Mesenchymal stem cell (in vitro differentiated cells and primary cell): ENCODE measurements around the gene DDX39B.

Experiments
- DNase-seq: peaks from one replicate; pipeline ENCODE4 v3.0.0-alpha.2; 2013
- H2AFZ ChIP-seq: one replicate; pipeline ENCODE4 v1.6.1; 2013; ENCODE audit warnings: low read depth, mild to moderate bottlenecking, control low read depth, inconsistent platforms, low read length, moderate library complexity
- H2AK5ac ChIP-seq: 2 replicates; pipeline ENCODE4 v1.6.1; 2013; ENCODE audit warnings: low read length, moderate library complexity, mild to moderate bottlenecking, inconsistent platforms; ENCODE audit not compliant: severe bottlenecking
- H2BK120ac ChIP-seq: one replicate; pipeline ENCODE4 v1.6.1; 2013; ENCODE audit warnings: low read depth, mild to moderate bottlenecking, inconsistent platforms, low read length, moderate library complexity
- H2BK12ac ChIP-seq, 2 experiments: one replicate each; pipeline ENCODE4 v1.6.1; 2013; ENCODE audit warnings: inconsistent platforms in 2 of 2, low read length in 2 of 2, mild to moderate bottlenecking in 2 of 2, moderate library complexity in 2 of 2, control low read depth in 1 of 2
- H2BK15ac ChIP-seq: one replicate; pipeline ENCODE4 v1.6.1; 2013; ENCODE audit warnings: mild to moderate bottlenecking, low read depth, inconsistent platforms; ENCODE audit not compliant: poor library complexity, severe bottlenecking
- H2BK5ac ChIP-seq: 2 replicates; pipeline ENCODE4 v1.6.1; 2013; ENCODE audit warnings: low read depth, mild to moderate bottlenecking, low read length, control low read depth, inconsistent platforms; ENCODE audit not compliant: poor library complexity, severe bottlenecking
- H3K14ac ChIP-seq, 2 experiments: one replicate each; pipeline ENCODE4 v1.6.1; 2013; ENCODE audit warnings: inconsistent platforms in 2 of 2, low read length in 2 of 2, control low read depth in 1 of 2, mild to moderate bottlenecking in 1 of 2, moderate library complexity in 1 of 2
- H3K18ac ChIP-seq, 2 experiments: one replicate each; pipeline ENCODE4 v1.6.1; 2013; ENCODE audit warnings: inconsistent platforms in 2 of 2, low read length in 2 of 2, control low read depth in 1 of 2, low read depth in 1 of 2, mild to moderate bottlenecking in 1 of 2
- H3K23ac ChIP-seq, 2 experiments: one replicate each; pipeline ENCODE4 v1.6.1; 2013; ENCODE audit warnings: inconsistent platforms in 2 of 2, low read length in 2 of 2, mild to moderate bottlenecking in 2 of 2, moderate library complexity in 2 of 2, control low read depth in 1 of 2
- H3K27ac ChIP-seq: 2 replicates; pipeline ENCODE4 v1.5.1; 2013; ENCODE audit warnings: mild to moderate bottlenecking, moderate library complexity, low read length, control low read depth, inconsistent platforms; ENCODE audit not compliant: poor library complexity, severe bottlenecking
- H3K27me3 ChIP-seq, 2 experiments: 2 replicates each; pipeline versions ENCODE4 v1.6.1 to v1.7.0; 2013; ENCODE audit warnings: low read length in 2 of 2, mild to moderate bottlenecking in 2 of 2, moderate library complexity in 2 of 2, control low read depth in 1 of 2, inconsistent platforms in 1 of 2; ENCODE audit not compliant: control insufficient read depth in 1 of 2, insufficient read depth in 1 of 2
- H3K36me3 ChIP-seq, 2 experiments: 2 replicates each; pipeline versions ENCODE4 v1.6.1 to v1.7.0; 2013; ENCODE audit warnings: low read length in 2 of 2, control low read depth in 1 of 2, inconsistent platforms in 1 of 2, low read depth in 1 of 2, mild to moderate bottlenecking in 1 of 2; ENCODE audit not compliant: insufficient read depth in 2 of 2, control insufficient read depth in 1 of 2
- H3K4ac ChIP-seq, 2 experiments: one replicate each; pipeline ENCODE4 v1.6.1; 2013; ENCODE audit warnings: inconsistent platforms in 2 of 2, low read length in 2 of 2, mild to moderate bottlenecking in 2 of 2, moderate library complexity in 2 of 2, control low read depth in 1 of 2, low read depth in 1 of 2
- H3K4me1 ChIP-seq: 2 replicates; pipeline ENCODE4 v1.6.1; 2013; ENCODE audit warnings: low read depth, low read length, control low read depth; ENCODE audit not compliant: control insufficient read depth, insufficient read depth
- H3K4me2 ChIP-seq: 2 replicates; pipeline ENCODE4 v1.6.1; 2013; ENCODE audit warnings: low read length, mild to moderate bottlenecking, inconsistent platforms; ENCODE audit not compliant: poor library complexity, severe bottlenecking
- H3K4me3 ChIP-seq, 2 experiments: 2 replicates each; pipeline versions ENCODE4 v1.5.1 to v1.7.0; 2013; ENCODE audit warnings: low read length in 2 of 2, mild to moderate bottlenecking in 2 of 2, control low read depth in 1 of 2, low read depth in 1 of 2; ENCODE audit not compliant: insufficient read depth in 1 of 2
- H3K79me1 ChIP-seq: replicated peaks from 2 replicates; pipeline ENCODE4 v1.6.1; 2013; ENCODE audit warnings: mild to moderate bottlenecking, control low read depth, low read length, inconsistent platforms; ENCODE audit not compliant: poor library complexity, severe bottlenecking
- H3K9ac ChIP-seq: 2 replicates; pipeline ENCODE4 v1.7.0; 2013; ENCODE audit warnings: mild to moderate bottlenecking, low read length, moderate library complexity
- H3K9me3 ChIP-seq: 2 replicates; pipeline ENCODE4 v1.7.0; 2013; ENCODE audit warnings: mild to moderate bottlenecking, low read length; ENCODE audit not compliant: control insufficient read depth
- H4K8ac ChIP-seq: one replicate; pipeline ENCODE4 v1.6.1; 2013; ENCODE audit warnings: inconsistent platforms, mild to moderate bottlenecking, low read length, moderate library complexity
- H4K91ac ChIP-seq: one replicate; pipeline ENCODE4 v1.6.1; 2013; ENCODE audit warnings: mild to moderate bottlenecking, low read length, inconsistent platforms
- WGBS: methylation state at CpG from one replicate; pipeline ENCODE4 v1.1.7; 2013; ENCODE audit warnings: mixed read lengths; 5-methylcytosine and 5-hydroxymethylcytosine counted together

DDX39B gene

DNA sequence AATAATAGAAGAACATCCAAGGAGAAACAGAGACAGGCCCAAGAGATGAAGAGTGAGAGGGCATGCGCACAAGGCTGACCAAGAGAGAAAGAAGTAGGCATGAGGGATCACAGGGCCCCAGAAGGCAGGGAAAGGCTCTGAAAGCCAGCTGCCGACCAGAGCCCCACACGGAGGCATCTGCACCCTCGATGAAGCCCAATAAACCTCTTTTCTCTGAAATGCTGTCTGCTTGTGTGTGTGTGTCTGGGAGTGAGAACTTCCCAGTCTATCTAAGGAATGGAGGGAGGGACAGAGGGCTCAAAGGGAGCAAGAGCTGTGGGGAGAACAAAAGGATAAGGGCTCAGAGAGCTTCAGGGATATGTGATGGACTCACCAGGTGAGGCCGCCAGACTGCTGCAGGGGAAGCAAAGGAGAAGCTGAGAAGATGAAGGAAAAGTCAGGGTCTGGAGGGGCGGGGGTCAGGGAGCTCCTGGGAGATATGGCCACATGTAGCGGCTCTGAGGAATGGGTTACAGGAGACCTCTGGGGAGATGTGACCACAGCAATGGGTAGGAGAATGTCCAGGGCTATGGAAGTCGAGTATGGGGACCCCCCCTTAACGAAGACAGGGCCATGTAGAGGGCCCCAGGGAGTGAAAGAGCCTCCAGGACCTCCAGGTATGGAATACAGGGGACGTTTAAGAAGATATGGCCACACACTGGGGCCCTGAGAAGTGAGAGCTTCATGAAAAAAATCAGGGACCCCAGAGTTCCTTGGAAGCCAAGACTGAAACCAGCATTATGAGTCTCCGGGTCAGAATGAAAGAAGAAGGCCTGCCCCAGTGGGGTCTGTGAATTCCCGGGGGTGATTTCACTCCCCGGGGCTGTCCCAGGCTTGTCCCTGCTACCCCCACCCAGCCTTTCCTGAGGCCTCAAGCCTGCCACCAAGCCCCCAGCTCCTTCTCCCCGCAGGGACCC lies 32.6 kb upstream of the DDX39B start:
- Histone ChIP-seq H3K14ac (no peak overlapping the region), H2AFZ (no peak overlapping the region), H3K4me2 (no peak overlapping the region), H4K91ac (no peak overlapping the region), H2BK15ac (no peak overlapping the region), H3K9ac (no peak overlapping the region), H4K8ac (no peak overlapping the region), H3K9me3 (no peaks in the 10 kb centered on the region), H3K79me1 (no peaks in the 10 kb centered on the region), H3K4me3 (no peak overlapping the region), H3K36me3 (no peaks in the 10 kb centered on the region), H2BK12ac (no peak overlapping the region), H3K23ac (no peak overlapping the region), H3K4me1 (peaks cover 5% of the 10 kb centered on the region), H3K27ac (no peak overlapping the region), H2AK5ac (no peak overlapping the region), H3K27me3 (peaks cover 0 to 10% of the 10 kb centered on the region in 2 experiments), H2BK120ac (no peak overlapping the region), H2BK5ac (no peak overlapping the region), H3K4ac (no peak overlapping the region), H3K18ac (no peak overlapping the region)
- 91% methylated on average over 14 of the region's 14 CpGs for WGBS
- no peak for DNase-seq

- Histone ChIP-seq H3K4me2 (no peak overlapping the region), H4K8ac (no peak overlapping the region), H2BK15ac (no peak overlapping the region), H3K36me3 (no peaks in the 10 kb centered on the region), H2AFZ (no peak overlapping the region), H2AK5ac (no peak overlapping the region), H3K27me3 (peaks cover 0 to 10% of the 10 kb centered on the region in 2 experiments), H3K18ac (no peak overlapping the region), H3K4ac (no peak overlapping the region), H3K23ac (no peak overlapping the region), H3K27ac (no peak overlapping the region), H2BK120ac (no peak overlapping the region), H2BK12ac (no peak overlapping the region), H3K9ac (no peak overlapping the region), H3K79me1 (no peaks in the 10 kb centered on the region), H3K9me3 (no peaks in the 10 kb centered on the region), H2BK5ac (no peak overlapping the region), H3K4me3 (no peak overlapping the region), H3K4me1 (peaks cover 2% of the 10 kb centered on the region), H4K91ac (no peak overlapping the region), H3K14ac (no peak overlapping the region)
- no peak for DNase-seq
- WGBS, result 85% methylated on average over 9 of the region's 9 CpGs
Observed at GRCh38 chr6:31573239-31574105, 31.7 kb upstream of the DDX39B start.

- Histone ChIP-seq H3K4me1 (no peaks in the 10 kb centered on the region), H2BK15ac (peak within 1 kb of the TSS; percentile 57), H2AK5ac (no peak within 1 kb of the TSS), H3K4ac (no peak within 1 kb of the TSS), H3K14ac (no peak within 1 kb of the TSS), H3K18ac (no peak within 1 kb of the TSS), H3K27me3 (peaks cover 0 to 10% of the 10 kb centered on the region in 2 experiments), H3K79me1 (no peaks in the 10 kb centered on the region), H3K4me3 (no peak within 1 kb of the TSS), H3K23ac (no peak within 1 kb of the TSS), H4K91ac (no peak within 1 kb of the TSS), H3K36me3 (no peaks in the 10 kb centered on the region), H3K9ac (no peak within 1 kb of the TSS), H2BK5ac (no peak within 1 kb of the TSS), H2AFZ (no peak within 1 kb of the TSS), H2BK120ac (no peak within 1 kb of the TSS), H4K8ac (no peak within 1 kb of the TSS), H3K27ac (no peak within 1 kb of the TSS), H3K9me3 (no peaks in the 10 kb centered on the region), H3K4me2 (no peak within 1 kb of the TSS), H2BK12ac (no peak within 1 kb of the TSS)
- no peak for DNase-seq
- WGBS, result 92% methylated on average over 27 of the region's 27 CpGs
Observed at GRCh38 chr6:31572041-31572911, 30.5 kb upstream of the DDX39B start, which contains the start of gene LTA. TSS of gene LTA (plus strand) at chr6:31572289. CDS start at chr6:31572743, 454 bp downstream.
